K562 (cell line): ENCODE data around the gene RNPEPL1. TPM values are rescaled to one million over a fixed set of nuclear protein-coding genes. Genes with fewer than 3 reads are reported as not detected.
A peak's percentile ranks its signal among the peaks of the same experiment; 100 is the strongest.

Source experiments
- ATAC-seq: fragments of 200-7000 bp; cut with Tn5 transposase; 3 replicates; pipeline ENCODE4 v1.9.1; 2020; ENCODE audit warnings: moderate library complexity
- BruUV-seq: library from RNA; stranded (reverse); fragments of 400-500 nt; replicated peaks from 2 replicates; lab custom pipeline; 2021; lab: Mats Ljungman, UMichigan
- CTCF ChIA-PET: fragments of 300-600 bp; formaldehyde crosslinking; extraction: SDS; loops from one replicate; lab custom pipeline; 2021; ENCODE audit warnings: low intra/inter-chr PET ratio; lab: Yijun Ruan, JAX
- POLR2A ChIA-PET: fragments of 300-600, 350-650 bp; sonication (Branson Sonifier 250); formaldehyde crosslinking; extraction: SDS; loops from one replicate; lab custom pipeline; 2021; ENCODE audit warnings: antibody characterized with exemption, inconsistent platforms; lab: Yijun Ruan, JAX
- DNase-seq, 4 experiments: peaks; one replicate each; pipeline versions ENCODE4 v3.0.0 to v3.0.0-alpha.2; 2011 to 2018; ENCODE audit warnings: low spot score in 3 of 4, mixed read lengths in 3 of 4; ENCODE audit errors: extremely low read depth in 1 of 4
- FAIRE-seq: peaks from 2 replicates; lab custom pipeline; 2011; peaks lifted over from hg19 to GRCh38; lab: Jason Lieb, UNC
- H2AFZ ChIP-seq: 2 replicates; pipeline ENCODE4 v1.6.0; 2011; ENCODE audit warnings: low read depth, low read length, control low read depth, inconsistent platforms
- H3K27ac ChIP-seq: fragments of 200-600 bp; 3 replicates; pipeline ENCODE4 v1.8.0; 2011; ENCODE audit warnings: low read depth, mild to moderate bottlenecking, control low read depth, inconsistent platforms, low read length, moderate library complexity, mixed read lengths; ENCODE audit errors: extremely low read depth
- H3K27me3 ChIP-seq, 2 experiments: fragments of 300-600 bp in 1 of 2; 2 replicates in 1 of 2; 3 replicates in 1 of 2; pipeline versions ENCODE4 v1.6.0 to v1.8.0; 2011; ENCODE audit warnings: inconsistent platforms in 2 of 2, low read length in 2 of 2, mild to moderate bottlenecking in 1 of 2, mixed read lengths in 1 of 2, moderate library complexity in 1 of 2; ENCODE audit not compliant: control insufficient read depth in 2 of 2, insufficient read depth in 2 of 2
- H3K36me3 ChIP-seq: fragments of 300-600 bp; 3 replicates; pipeline ENCODE4 v1.8.0; 2011; ENCODE audit warnings: mild to moderate bottlenecking, low read length, inconsistent platforms; ENCODE audit not compliant: control insufficient read depth, insufficient read depth
- H3K4me1 ChIP-seq, 2 experiments: fragments of 200-600 bp in 1 of 2; replicated peaks in 1 of 2; 2 replicates in 1 of 2; 3 replicates in 1 of 2; pipeline versions ENCODE4 v1.5.1 to v1.8.0; 2011; ENCODE audit warnings: inconsistent platforms in 2 of 2, low read length in 2 of 2, mild to moderate bottlenecking in 1 of 2, mixed read lengths in 1 of 2, moderate library complexity in 1 of 2; ENCODE audit not compliant: control insufficient read depth in 2 of 2, insufficient read depth in 2 of 2
- H3K4me2 ChIP-seq: 2 replicates; pipeline ENCODE4 v1.6.1; 2011; ENCODE audit warnings: low read length, control low read depth, inconsistent platforms, mixed read lengths; ENCODE audit not compliant: insufficient read depth
- H3K4me3 ChIP-seq: fragments of 200-600 bp; sonication (generic), shearing (Covaris generic); 2 replicates; pipeline ENCODE4 v1.5.1; 2016; ENCODE audit warnings: control low read depth, inconsistent platforms
- H3K79me2 ChIP-seq: fragments of 200-600 bp; 3 replicates; pipeline ENCODE4 v1.8.0; 2011; ENCODE audit warnings: low read length, inconsistent platforms; ENCODE audit not compliant: control insufficient read depth, insufficient read depth
- H3K9ac ChIP-seq, 2 experiments: 2 replicates each; pipeline versions ENCODE4 v1.6.0 to v1.6.1; 2011; ENCODE audit warnings: low read depth in 2 of 2, low read length in 2 of 2, control low read depth in 1 of 2, inconsistent platforms in 1 of 2, mild to moderate bottlenecking in 1 of 2, mixed read lengths in 1 of 2; ENCODE audit not compliant: insufficient read depth in 1 of 2
- H3K9me1 ChIP-seq: one replicate; pipeline ENCODE4 v1.6.0; 2011; ENCODE audit warnings: inconsistent platforms, mild to moderate bottlenecking, low read length, moderate library complexity; ENCODE audit not compliant: control insufficient read depth, insufficient read depth
- H3K9me3 ChIP-seq: replicated peaks from 2 replicates; pipeline ENCODE4 v1.5.1; 2011; ENCODE audit warnings: low read depth, low read length, inconsistent platforms; ENCODE audit not compliant: control insufficient read depth, insufficient read depth
- H4K20me1 ChIP-seq: replicated peaks from 2 replicates; pipeline ENCODE4 v1.6.1; 2011; ENCODE audit warnings: low read length, inconsistent platforms, mixed read lengths; ENCODE audit not compliant: control insufficient read depth, insufficient read depth
- C11orf30 ChIP-seq: fragments of 450-650 bp; IDR thresholded peaks from 2 replicates; pipeline ENCODE4 v1.6.1; 2016; ENCODE audit warnings: low read depth, mild to moderate bottlenecking
- CREBBP ChIP-seq: IDR thresholded peaks from one replicate; pipeline ENCODE4 v1.6.1; 2012; ENCODE audit warnings: low read depth, mild to moderate bottlenecking, control low read depth, inconsistent platforms, low read length
- DACH1 ChIP-seq: fragments of 450-650 bp; IDR thresholded peaks from 2 replicates; pipeline ENCODE4 v1.6.1; 2018; ENCODE audit not compliant: partially characterized antibody
- LARP7 ChIP-seq: fragments of 450-650 bp; IDR thresholded peaks from 2 replicates; pipeline ENCODE4 v1.6.1; 2016
- NEUROD1 ChIP-seq: fragments of 150-350 bp; IDR thresholded peaks from 2 replicates; pipeline ENCODE4 v1.6.1; 2014; ENCODE audit warnings: borderline replicate concordance, low read length, low read depth; ENCODE audit not compliant: partially characterized antibody
- PHF21A ChIP-seq: fragments of 450-650 bp; IDR thresholded peaks from 2 replicates; pipeline ENCODE4 v1.6.1; 2017; ENCODE audit warnings: low read depth, borderline replicate concordance
- RB1 ChIP-seq: fragments of 450-650 bp; IDR thresholded peaks from 2 replicates; pipeline ENCODE4 v1.6.1; 2017; ENCODE audit warnings: low read depth, mild to moderate bottlenecking
- TAF9B ChIP-seq: fragments of 450-650 bp; IDR thresholded peaks from 2 replicates; pipeline ENCODE4 v1.6.1; 2018; ENCODE audit warnings: mild to moderate bottlenecking; ENCODE audit not compliant: partially characterized antibody
- THRAP3 ChIP-seq: fragments of 450-650 bp; IDR thresholded peaks from 2 replicates; pipeline ENCODE4 v1.6.1; 2016; ENCODE audit warnings: mild to moderate bottlenecking, inconsistent platforms, borderline replicate concordance
- ZNF316 ChIP-seq: fragments of 450-650 bp; IDR thresholded peaks from 2 replicates; pipeline ENCODE4 v1.6.1; 2016
- ZNF583 ChIP-seq: fragments of 250-450 bp; sonication (Bioruptor Pico); IDR thresholded peaks from 2 replicates; pipeline ENCODE4 v1.4.0; 2020
- ZNF785 ChIP-seq: fragments of 250-450 bp; sonication (Bioruptor Pico); IDR thresholded peaks from 2 replicates; pipeline ENCODE4 v1.4.0; 2020; ENCODE audit warnings: mild to moderate bottlenecking
- WGBS: fragments of 100-300 bp; shearing (Covaris generic); methylation state at CpG from one replicate; pipeline ENCODE4 v1.1.6; 2016; ENCODE audit warnings: low coverage, mixed read lengths; ENCODE audit not compliant: insufficient coverage; ENCODE audit errors: missing lambda C conversion rate; 5-methylcytosine and 5-hydroxymethylcytosine counted together
- in situ Hi-C: fragments of 300-500 bp; cut with MboI; formaldehyde crosslinking; loops from 4 replicates; pipeline ENCODE4 v1.15.0; 2018; ENCODE audit warnings: inconsistent platforms, mixed read lengths
- intact Hi-C: fragments of 100-400 bp; cut with micrococcal nuclease; formaldehyde crosslinking; loops from 2 replicates; pipeline ENCODE4 v1.14.2; 2022
- polyA plus RNA-seq, 8 experiments: library from polyadenylated mRNA; depleted of rRNA in 4 of 8; stranded (reverse) in 5 of 8; unstranded in 3 of 8; fragments of >200 nt; fragmentation: Nextera tagmentation in 2 of 8; fragmentation: Illumina TruSeq in 1 of 8; extraction: Ambion mirVana in 2 of 8; extraction: Trizol in 1 of 8; gene quantifications; 2 replicates each; pipeline versions ENCODE4 v1.2.1 to v1.2.3, GENCODE V29; 2011 to 2014; ENCODE audit warnings: inconsistent platforms in 1 of 8, missing spikeins in 1 of 8
- total RNA-seq, 7 experiments: library from RNA; depleted of rRNA in 6 of 7; stranded (reverse); fragments of >200 nt in 6 of 7; fragmentation: Illumina TruSeq in 2 of 7; extraction: Trizol in 2 of 7; gene quantifications; 2 replicates each; pipeline versions ENCODE4 v1.2.1 to v1.2.3, GENCODE V29; 2011 to 2021; ENCODE audit warnings: low replicate concordance in 1 of 7
- TF ChIP-seq, protein P1 (sequence below): IDR thresholded peaks from 2 replicates; pipeline ENCODE4 v1.6.1; 2016; ENCODE audit warnings: missing genetic modification characterization, missing compliant biosample characterization

RNPEPL1 gene
- total and polyA plus RNA-seq, 9 of the 15 experiments (the other 6 are each of a cell fraction or from before 2014, with no cell fraction given) = 0.07 to 38.7 (median 5.6) TPM

DNA sequence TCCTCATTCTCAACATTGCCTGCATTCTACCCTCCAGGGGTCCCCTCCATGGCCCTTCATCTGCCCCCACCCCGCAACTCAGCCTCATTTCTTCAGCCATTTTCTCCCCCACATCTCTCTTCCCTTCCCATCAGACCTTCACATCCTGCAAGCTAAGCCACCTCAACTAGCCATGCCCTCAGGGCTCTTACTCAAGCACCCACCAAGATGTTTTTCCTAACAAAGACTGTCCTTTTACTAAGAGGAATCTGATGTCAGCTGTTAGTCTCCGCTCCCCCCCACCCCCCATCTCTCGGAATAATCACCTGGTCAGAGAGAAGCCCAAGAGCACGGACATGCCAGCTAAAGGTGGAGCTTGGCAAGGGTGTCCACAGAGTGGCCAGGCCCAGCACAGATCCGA lies 13.5 kb downstream of the RNPEPL1 start:
- peaks cover 46 to 59% of the 10 kb centered on the region in 2 experiments for H3K4me1 ChIP-seq
- POLR2A ChIA-PET = no interaction called here

More for the DNA sequence above, 13.5 kb downstream of the RNPEPL1 start:
- intact Hi-C loops (no loop called here), in situ Hi-C loops (no loop called here)
- no peak overlapping the region for H3K4me2 ChIP-seq
- H3K36me3 ChIP-seq = peaks cover 18% of the 10 kb centered on the region; the same call in 2 of the 3 replicates
- FAIRE-seq (no peak), DNase-seq (no peak), ATAC-seq (no peak)
- CTCF ChIA-PET = no interaction called here
- peaks cover 45% of the 10 kb centered on the region for H3K79me2 ChIP-seq
- WGBS = 77% methylated on average over 3 of the region's 5 CpGs
- peaks cover 8% of the 10 kb centered on the region for H3K9me1 ChIP-seq
- H3K9ac ChIP-seq = peak overlapping the region in 1 of 2 experiments; percentile 40; a peak in 1 of 4 replicates
- TF ChIP-seq TAF9B (no peak), ZNF785 (CRISPR knock-in tag) (no peak), NEUROD1 (no peak), RB1 (no peak), ZNF583 (CRISPR knock-in tag) (no peak), PHF21A (no peak), CREBBP (no peak), ZNF316 (no peak), DACH1 (no peak), LARP7 (no peak), C11orf30 (no peak), THRAP3 (no peak)
- TF ChIP-seq, protein P1, sequence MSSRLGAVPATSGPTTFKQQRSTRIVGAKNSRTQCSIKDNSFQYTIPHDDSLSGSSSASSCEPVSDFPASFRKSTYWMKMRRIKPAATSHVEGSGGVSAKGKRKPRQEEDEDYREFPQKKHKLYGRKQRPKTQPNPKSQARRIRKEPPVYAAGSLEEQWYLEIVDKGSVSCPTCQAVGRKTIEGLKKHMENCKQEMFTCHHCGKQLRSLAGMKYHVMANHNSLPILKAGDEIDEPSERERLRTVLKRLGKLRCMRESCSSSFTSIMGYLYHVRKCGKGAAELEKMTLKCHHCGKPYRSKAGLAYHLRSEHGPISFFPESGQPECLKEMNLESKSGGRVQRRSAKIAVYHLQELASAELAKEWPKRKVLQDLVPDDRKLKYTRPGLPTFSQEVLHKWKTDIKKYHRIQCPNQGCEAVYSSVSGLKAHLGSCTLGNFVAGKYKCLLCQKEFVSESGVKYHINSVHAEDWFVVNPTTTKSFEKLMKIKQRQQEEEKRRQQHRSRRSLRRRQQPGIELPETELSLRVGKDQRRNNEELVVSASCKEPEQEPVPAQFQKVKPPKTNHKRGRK = no peak
- H3K9me3 ChIP-seq = no peaks in the 10 kb centered on the region
- no peaks in the 10 kb centered on the region for H3K27me3 ChIP-seq
- no peaks in the 10 kb centered on the region; the same call in 1 of the 2 replicates for H4K20me1 ChIP-seq
- no TSS peak for BruUV-seq
- H2AFZ ChIP-seq = no peak overlapping the region
- H3K27ac ChIP-seq = no peak overlapping the region
- no peak overlapping the region for H3K4me3 ChIP-seq
